ENCODE measurements around the gene LIN28B.
"Not testable (repeated sequence)": the region's sequence is repeated elsewhere in the genome, so short reads cannot be mapped to it uniquely, and the experiment has no call there.

Gene LIN28B

DNA sequence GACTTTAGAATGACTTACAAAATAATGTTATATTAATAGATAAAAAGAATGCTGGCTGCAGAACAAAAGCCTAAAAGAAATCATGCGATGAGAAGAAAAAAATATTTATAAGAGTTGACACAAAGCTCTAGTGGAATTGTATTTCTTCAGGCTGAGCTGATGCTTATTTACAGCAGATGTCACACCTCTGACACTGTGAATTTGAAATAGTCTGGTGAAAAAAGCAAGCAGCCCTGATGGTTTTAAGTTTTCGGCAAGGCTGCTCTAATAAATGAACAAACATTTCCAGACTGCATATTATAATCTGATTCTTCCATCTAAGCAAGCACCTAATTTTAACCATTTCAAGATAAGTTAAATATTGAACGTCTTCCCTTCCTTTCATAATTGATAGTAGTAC, 109.9 kb downstream of the LIN28B start:
- no peak for DNase-seq (ENCODE audit: low read depth in 2 of 2)

- no peak for DNase-seq (ENCODE audit: low read depth in 2 of 2)
Measured at GRCh38 chr6:105067329-105067728, 110.4 kb downstream of the LIN28B start.

GRCh38 chr6:105068407-105068806, 111.5 kb downstream of the LIN28B start:
- no peak for DNase-seq (ENCODE audit: low read depth in 2 of 2)

DNA sequence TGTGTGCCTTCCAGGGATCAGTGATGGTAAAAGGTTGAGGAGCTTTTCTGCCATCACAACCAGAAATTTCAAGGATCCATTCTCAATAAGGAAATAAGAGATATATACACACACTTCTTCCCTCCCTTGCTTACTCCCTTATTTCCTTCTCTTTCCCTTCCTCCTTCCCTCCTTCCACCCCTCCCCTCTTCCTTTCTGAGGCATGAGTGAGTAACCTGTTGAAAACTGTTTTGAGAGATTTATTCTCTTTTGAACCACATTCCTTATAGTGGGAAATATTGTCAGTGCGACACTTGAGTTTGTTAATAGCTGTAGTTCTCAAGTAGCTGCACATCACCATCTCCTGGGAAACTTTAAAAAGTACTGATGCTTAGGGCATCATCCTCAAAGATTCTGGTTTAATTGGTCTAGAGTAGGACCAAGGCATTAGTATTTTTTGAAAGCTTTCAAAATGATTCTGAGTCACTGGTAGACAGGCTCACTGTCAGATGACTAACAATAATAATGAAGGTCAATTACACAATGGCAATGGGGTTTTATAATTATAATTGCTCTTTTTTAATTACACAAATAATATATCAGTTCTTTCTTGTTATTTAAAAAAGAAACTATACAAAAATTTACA, 113.0 kb downstream of the LIN28B start:
- DNase-seq (ENCODE audit: low read depth in 2 of 2): no peak

- no peak for DNase-seq (ENCODE audit: low read depth in 2 of 2)
Measured at GRCh38 chr6:105072798-105073199, 115.9 kb downstream of the LIN28B start.

DNA sequence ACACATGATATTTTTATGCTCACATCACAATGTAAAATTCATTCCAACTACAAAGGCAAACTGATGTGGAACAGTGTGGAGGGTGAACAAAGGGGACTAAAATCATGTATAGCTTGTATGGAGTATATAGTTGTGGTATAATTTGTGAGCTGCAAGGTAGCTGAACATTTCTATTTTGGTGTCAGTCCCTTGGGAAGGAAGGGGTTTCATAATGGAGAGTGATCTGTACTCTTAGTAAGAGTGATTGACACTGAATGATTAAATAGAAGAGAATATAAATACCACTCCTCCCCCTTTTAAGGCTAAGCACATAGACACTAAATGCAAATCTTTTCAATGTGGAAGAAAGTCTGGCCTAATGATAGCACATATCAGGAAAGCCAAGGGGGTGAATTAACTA, 118.3 kb downstream of the LIN28B start:
- DNase-seq (ENCODE audit: low read depth in 2 of 2): no peak

- DNase-seq (ENCODE audit: low read depth in 2 of 2): not testable (repeated sequence)
Measured at GRCh38 chr6:105076418-105076817, 119.5 kb downstream of the LIN28B start.

GRCh38 chr6:105077596-105078385, 120.9 kb downstream of the LIN28B start:
- no peak for DNase-seq (ENCODE audit: low read depth in 2 of 2)

GRCh38 chr6:105078386-105078708, 121.4 kb downstream of the LIN28B start:
- DNase-seq (ENCODE audit: low read depth in 2 of 2): no peak

DNA sequence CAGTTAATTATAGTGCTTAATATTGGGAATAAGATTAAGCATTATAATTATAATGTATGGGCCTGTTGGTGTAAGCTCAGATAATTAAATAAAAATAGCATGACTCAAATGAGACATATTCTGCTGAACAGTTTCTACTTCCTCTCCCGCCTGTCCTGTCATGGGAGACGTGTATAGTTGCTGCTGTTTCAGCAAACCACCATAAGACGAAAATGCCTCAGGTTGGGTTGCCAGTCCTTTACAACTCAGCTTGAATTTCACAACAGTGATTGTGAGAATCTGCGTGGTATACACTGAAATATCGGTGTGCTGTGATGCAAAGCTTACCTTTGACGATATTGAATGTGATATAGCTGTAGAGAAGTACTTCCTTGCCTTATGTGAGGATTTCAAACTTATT, 123.4 kb downstream of the LIN28B start:
- DNase-seq (ENCODE audit: low read depth in 2 of 2): no peak

- not testable (repeated sequence) for DNase-seq (ENCODE audit: low read depth in 2 of 2)
Measured at GRCh38 chr6:105081662-105082061, 124.8 kb downstream of the LIN28B start.

DNA sequence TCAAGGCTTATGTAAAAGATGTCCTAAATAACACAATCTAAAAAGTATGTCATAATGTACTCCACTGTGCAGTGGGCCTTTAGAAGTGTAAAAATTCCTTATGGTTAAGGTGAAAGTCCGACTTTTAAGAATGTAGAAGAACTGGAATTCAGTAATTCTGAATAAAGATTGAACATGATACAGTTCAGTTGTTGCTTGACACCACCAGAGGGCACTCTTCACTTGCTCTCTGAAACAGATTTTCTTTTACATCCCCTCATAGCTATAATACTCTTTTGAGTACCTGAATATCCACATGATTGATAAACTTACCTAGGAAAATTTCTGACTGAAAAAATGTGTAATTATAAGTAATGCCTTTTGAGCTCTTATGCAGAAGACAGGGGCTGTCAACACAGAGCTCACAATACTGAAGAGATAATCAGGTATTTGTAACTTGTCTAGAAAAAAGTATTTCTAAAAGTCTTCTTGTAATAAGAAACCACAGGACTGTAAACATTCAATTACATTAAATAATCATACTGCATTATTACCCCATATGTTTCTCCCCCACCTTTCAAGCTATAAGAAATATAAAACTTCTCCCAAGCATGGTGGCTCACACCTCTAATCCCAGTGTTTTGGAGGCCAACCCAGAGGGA, 130.8 kb downstream of the LIN28B start:
- DNase-seq (ENCODE audit: low read depth in 2 of 2): peak in 1 of 2 donors; percentile 5

DNA sequence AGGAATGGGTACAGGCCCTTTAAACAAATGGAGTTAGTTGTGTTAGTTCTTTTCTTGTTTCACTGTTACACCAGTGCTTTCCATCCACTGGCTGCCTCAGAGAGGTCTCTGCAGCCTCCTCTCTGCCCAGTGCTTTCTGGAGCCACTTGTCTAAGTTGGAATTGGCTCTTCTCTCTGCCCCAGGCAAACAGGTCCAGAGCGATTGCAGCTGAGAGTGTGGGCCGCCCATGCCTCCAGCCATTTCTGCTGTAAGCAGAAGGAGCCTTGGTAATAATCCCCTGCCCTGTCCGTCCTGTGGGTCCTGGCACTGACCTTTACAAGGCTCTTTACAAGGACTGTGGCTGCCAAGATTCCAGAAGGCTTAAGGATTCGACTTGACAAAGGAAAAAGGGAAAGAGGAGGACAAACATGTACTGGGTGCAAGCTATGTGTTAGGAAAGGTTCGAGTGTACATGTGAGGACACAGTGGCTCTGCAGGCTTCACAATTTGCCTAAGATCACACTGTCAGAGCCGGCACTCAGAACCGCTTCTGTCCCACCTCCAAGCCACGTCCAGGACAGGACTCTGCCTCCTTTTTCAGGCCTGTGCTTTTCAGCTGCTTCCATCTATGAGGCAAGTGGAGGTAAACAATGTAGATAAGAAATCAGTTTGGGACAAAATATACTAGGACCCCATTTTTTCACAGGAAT, 134.4 kb downstream of the LIN28B start:
- no peak for DNase-seq (ENCODE audit: low read depth in 2 of 2)

DNA sequence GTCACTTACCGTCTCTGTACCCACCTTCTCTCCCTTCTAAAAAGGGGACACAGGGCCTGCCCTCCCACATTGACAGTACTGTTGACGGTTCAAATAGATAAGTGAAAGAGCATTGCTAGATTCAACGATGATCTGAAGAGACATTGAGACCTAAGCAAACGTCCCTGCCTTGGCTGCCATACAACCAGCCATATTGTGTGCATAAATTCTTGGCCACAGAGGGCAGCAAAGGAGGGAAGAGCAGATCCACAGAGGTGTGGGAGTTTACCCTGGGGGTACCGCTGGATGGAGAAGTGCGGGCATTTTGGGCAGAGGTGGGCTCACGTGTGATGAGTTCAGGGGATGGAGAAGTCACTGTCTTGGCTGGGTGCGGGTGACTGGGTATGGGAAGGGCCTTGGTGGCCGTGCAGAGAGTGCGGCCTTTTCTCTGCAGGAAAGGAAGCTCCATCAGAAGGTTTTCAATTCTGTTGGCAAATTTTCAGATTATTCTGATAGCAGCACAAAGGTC, 137.3 kb downstream of the LIN28B start:
- no peak for DNase-seq (ENCODE audit: low read depth in 2 of 2)

GRCh38 chr6:105095139-105095538, 138.2 kb downstream of the LIN28B start:
- DNase-seq (ENCODE audit: low read depth in 2 of 2): no peak

GRCh38 chr6:105097288-105097687, 140.4 kb downstream of the LIN28B start:
- DNase-seq (ENCODE audit: low read depth in 2 of 2): no peak

DNA sequence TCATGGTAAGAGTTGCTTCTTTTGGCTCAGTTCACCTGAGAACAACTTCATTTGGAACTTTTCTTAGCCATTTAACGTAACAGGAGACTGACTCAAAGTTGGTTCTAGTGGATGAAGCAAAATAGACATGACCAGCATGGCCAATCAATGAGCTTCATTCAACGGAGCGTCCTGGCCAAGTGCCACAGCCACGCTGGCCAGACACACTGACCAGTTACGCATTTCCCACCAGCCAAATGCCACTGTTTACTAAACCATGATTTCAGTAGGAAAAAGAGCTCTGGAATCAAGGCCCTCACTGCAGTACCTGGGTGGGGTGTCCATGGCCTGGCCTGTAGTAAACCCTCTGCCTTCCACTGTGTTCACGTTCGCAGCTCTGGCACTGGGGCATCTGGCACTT, 142.5 kb downstream of the LIN28B start:
- DNase-seq (ENCODE audit: low read depth in 2 of 2): no peak

DNA sequence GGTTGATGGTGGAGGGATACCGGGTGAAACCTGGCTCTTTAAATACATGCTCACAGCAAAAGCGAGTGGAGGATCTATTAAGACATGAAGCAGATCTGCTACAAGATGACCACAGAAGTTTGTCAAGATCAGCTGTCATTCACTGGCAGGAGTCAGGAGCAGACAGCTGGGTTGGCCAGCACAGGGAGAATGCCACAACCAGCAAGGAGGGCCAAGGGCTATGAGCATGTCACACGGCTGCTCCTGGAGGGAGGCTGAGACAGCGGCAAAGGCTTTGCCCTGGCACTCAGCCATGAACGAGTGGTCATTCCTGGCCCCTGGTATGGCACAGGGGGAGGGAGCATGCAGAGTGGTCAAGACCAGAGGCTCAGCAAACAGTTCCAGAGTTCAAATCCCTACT, 145.3 kb downstream of the LIN28B start:
- DNase-seq (ENCODE audit: low read depth in 2 of 2): no peak

GRCh38 chr6:105105094-105105493, 148.2 kb downstream of the LIN28B start:
- no peak for DNase-seq (ENCODE audit: low read depth in 2 of 2)

DNA sequence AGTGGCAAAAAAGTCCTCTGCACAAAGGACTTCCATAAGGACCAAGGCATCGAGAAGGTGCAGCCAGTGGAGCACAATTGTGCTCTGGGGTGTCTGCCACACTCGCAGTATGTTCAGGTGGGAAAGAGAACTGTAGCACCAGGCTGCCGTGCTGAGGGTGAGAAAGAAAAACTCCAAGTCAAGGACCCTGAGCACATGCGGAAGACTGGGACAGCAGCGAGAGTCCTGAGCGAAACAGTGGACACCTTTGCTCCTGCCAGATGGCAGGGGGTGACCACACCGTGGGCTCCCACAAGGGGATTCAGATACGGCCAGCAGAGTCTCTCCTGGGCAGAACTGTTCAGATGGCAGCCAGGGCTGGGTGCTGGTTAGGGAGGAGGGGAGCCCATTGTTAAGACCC, 149.4 kb downstream of the LIN28B start:
- DNase-seq (ENCODE audit: low read depth in 2 of 2): no peak

DNA sequence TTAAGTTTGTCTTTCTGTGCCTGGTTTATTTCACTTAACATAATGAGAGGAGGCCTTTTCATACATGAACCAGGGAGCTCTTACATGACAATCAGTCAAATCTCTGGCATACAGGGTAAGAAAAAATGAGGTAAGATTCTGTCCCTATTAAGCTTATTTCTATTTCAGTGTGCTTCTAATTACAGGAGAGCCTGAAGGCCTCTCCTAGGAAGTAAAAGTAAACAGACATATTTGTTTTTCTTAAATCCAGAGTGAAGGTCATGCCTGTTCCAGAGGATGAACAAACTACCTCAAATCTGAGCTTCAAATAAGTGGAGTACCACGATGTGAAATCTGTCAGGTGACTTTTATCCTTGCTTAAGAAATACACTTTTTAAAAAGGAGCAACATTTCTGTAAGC, 150.3 kb downstream of the LIN28B start:
- no peak for DNase-seq (ENCODE audit: low read depth in 2 of 2)

DNA sequence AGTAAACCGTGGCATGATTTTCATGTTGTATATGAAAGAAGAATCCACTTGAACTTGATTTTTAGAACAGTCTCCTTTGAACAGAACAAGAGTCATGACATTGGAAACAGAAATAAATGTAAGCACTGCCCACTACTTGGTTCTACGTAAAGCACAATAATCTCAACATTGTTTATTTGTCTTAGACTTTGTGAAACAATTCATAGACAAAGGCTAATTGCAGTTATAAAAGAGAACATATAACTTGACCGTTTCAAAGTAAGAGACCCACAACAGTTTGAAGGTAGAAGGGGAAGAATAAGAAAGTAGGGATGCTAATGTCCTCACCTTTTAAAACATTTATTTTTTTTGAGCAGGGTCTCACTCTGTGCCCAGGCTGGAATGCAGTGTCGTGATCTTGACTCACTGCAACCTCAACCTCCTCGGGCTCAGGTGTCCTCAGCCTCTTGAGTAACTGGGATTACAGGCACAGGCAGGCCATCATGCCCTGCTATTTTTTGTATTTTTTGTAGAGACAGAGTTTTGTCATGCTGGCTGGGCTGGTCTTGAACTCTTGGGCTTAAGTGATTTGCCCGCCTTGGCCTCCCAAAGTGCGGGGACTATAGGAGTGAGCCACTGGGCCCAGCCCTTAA, 151.8 kb downstream of the LIN28B start:
- no peak for DNase-seq (ENCODE audit: low read depth in 2 of 2)

Data from activated CD8-positive, alpha-beta memory T cell treated with anti-CD3 and anti-CD28 coated beads for 4 hours (primary cell).